Stimulated activated CD4-positive, alpha-beta T cell treated with anti-CD3 and anti-CD28 coated beads, Interleukin-12 subunit alpha, Interleukin-12 subunit beta, amount 100 ng/mL, for 48 hours (primary cell): ENCODE results near the gene SURF1.
"Not testable (repeated sequence)": the region's sequence is repeated elsewhere in the genome, so short reads cannot be mapped to it uniquely, and the experiment has no call there.

Experiments
- DNase-seq, 3 donors: peaks; one replicate each; pipeline ENCODE4 v3.0.0-alpha.2; 2020; ENCODE audit warnings: low read depth in 2 of 3, low spot score in 1 of 3

The SURF1 gene

GRCh38 chr9:133346021-133346785 is 10.1 kb downstream of the SURF1 start:
- no peak for DNase-seq

- no peak for DNase-seq
These were observed 10.7 kb downstream of the SURF1 start for GRCh38 chr9:133345596-133345995.

GRCh38 chr9:133344979-133345378 is 11.3 kb downstream of the SURF1 start:
- no peak for DNase-seq

- DNase-seq = no peak
These were observed 12.2 kb downstream of the SURF1 start for GRCh38 chr9:133344071-133344470.

- no peak for DNase-seq
These were observed 13.7 kb downstream of the SURF1 start for GRCh38 chr9:133342570-133342969.

GRCh38 chr9:133342069-133342406 is 14.2 kb downstream of the SURF1 start:
- DNase-seq = no peak

GRCh38 chr9:133341369-133342068 is 14.8 kb downstream of the SURF1 start:
- no peak for DNase-seq

- no peak for DNase-seq
These were observed 15.4 kb downstream of the SURF1 start for GRCh38 chr9:133340916-133341315.

- DNase-seq = no peak
These were observed 16.0 kb downstream of the SURF1 start for GRCh38 chr9:133340256-133340655.

- no peak for DNase-seq
These were observed 16.6 kb downstream of the SURF1 start for GRCh38 chr9:133339641-133340040.

GRCh38 chr9:133335924-133336811 is 20.1 kb downstream of the SURF1 start, which contains the start of gene SURF6:
SURF6 (minus strand) TSS chr9:133336188; CDS start chr9:133336132, 56 bp downstream.
- DNase-seq = peak; percentile 88 to 93 (median 90)

- not testable (repeated sequence) for DNase-seq
These were observed 21.4 kb downstream of the SURF1 start for GRCh38 chr9:133334888-133335287.

- no peak for DNase-seq
These were observed 22.1 kb downstream of the SURF1 start for GRCh38 chr9:133334161-133334560.

GRCh38 chr9:133333566-133333965 is 22.7 kb downstream of the SURF1 start:
- DNase-seq = no peak

GRCh38 chr9:133333011-133333410 is 23.3 kb downstream of the SURF1 start:
- no peak for DNase-seq

GRCh38 chr9:133332381-133332730 is 23.9 kb downstream of the SURF1 start:
- no peak for DNase-seq

- DNase-seq = no peak
These were observed 24.5 kb downstream of the SURF1 start for GRCh38 chr9:133331641-133332380.

- DNase-seq = no peak
These were observed 25.1 kb downstream of the SURF1 start for GRCh38 chr9:133331221-133331620.

GRCh38 chr9:133329306-133330156 is 26.8 kb downstream of the SURF1 start:
- not testable (repeated sequence) for DNase-seq

- no peak for DNase-seq
These were observed 28.3 kb downstream of the SURF1 start for GRCh38 chr9:133327834-133328484.
